A172 (cell line): ENCODE measurements around the gene TUBB8. TPM values are rescaled to one million over a fixed set of nuclear protein-coding genes. Genes with fewer than 3 reads are reported as not detected.
"Not testable (repeated sequence)": the region's sequence is repeated elsewhere in the genome, so short reads cannot be mapped to it uniquely, and the experiment has no call there.

ENCODE experiments used
- DNase-seq: peaks from one replicate; pipeline ENCODE4 v3.0.0-alpha.2; 2015; ENCODE audit warnings: low spot score
- total RNA-seq: library from RNA; depleted of rRNA; stranded (reverse); fragments of >200 nt; shearing (Covaris generic); gene quantifications from 2 replicates; pipeline ENCODE4 v1.2.3, GENCODE V29; 2014; rRNA removed

The TUBB8 gene
- total RNA-seq, 1 experiment from 2014 or later: not detected

- not testable (repeated sequence) for DNase-seq
Measured at GRCh38 chr10:47864-48263, 1.2 kb downstream of the TUBB8 start.

- DNase-seq: not testable (repeated sequence)
Measured at GRCh38 chr10:13315-13635, 35.8 kb downstream of the TUBB8 start.

GRCh38 chr10:12444-13314 is 36.4 kb downstream of the TUBB8 start:
- DNase-seq: not testable (repeated sequence)

- DNase-seq: not testable (repeated sequence)
Measured at GRCh38 chr10:11260-11659, 37.8 kb downstream of the TUBB8 start.

GRCh38 chr10:10261-10971 is 38.7 kb downstream of the TUBB8 start:
- not testable (repeated sequence) for DNase-seq

Other genes starting within 250 kb of the TUBB8 start
- gene ZMYND11, start 86.2 kb upstream of the TUBB8 start, total RNA-seq: 91.1 and 113 TPM in 2 replicates